ENCODE measurements around the gene PRLH. TPM values are rescaled to one million over a fixed set of nuclear protein-coding genes. Genes with fewer than 3 reads are reported as not detected.

Gene PRLH
- polyA plus RNA-seq, 4 donors, result not detected

Other genes starting within 250 kb of the PRLH start
- gene COL6A3, start 152.4 kb upstream of the PRLH start, polyA plus RNA-seq (ENCODE audit: insufficient read length in 4 of 4), result 100 to 1,000 TPM; 233 to 270 (median 248) TPM
- gene MLPH, start 79.3 kb upstream of the PRLH start, polyA plus RNA-seq (ENCODE audit: insufficient read length in 4 of 4), result 1 to 10 TPM; 1.1 to 6.7 (median 2.5) TPM
- 10 to 100 TPM; 11.5 to 15.1 (median 13.3) TPM for gene RAB17, start 24.2 kb downstream of the PRLH start, polyA plus RNA-seq (ENCODE audit: insufficient read length in 4 of 4)
- 10 to 100 TPM; 76.4 to 97.5 (median 87.9) TPM for gene LRRFIP1, start 61.0 kb downstream of the PRLH start, polyA plus RNA-seq (ENCODE audit: insufficient read length in 4 of 4)
- gene RBM44, start 232.2 kb downstream of the PRLH start, polyA plus RNA-seq (ENCODE audit: insufficient read length in 4 of 4), result under 1 TPM; 0.44 to 0.90 (median 0.62) TPM